Measurements from ENCODE around the gene PDCD4.

Gene PDCD4

DNA sequence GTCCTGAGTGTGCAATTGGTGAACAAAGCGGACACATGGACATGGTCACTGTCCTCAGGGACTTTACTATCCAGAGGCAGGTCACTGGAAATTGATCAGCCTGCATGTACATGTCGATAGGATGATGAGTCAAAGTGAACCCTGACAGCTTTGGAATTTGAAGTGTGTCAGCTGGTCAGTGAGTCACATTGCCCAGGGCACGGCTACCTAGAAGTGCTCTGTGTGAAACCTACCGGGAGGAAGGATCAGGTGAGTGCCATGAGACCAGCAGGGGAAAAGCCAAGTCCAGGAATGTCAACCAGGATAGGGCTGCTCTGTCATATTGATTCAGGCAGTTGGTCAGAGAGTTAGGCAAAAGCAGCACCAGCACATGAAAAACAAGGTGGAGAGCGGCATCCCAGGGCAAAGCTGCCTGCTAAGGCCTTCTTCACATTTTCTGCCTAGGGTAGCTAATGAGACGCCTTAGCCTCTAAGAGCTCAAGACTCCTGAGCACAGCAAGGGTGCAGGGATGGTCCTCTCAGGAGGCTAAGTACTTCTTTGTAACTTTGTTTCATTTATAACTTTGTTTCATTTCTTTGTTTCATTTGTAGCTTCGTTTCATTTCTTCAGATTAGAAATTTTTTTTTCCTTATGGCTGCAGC is 19.4 kb upstream of the PDCD4 start:
- Histone ChIP-seq H3K4me3 (ENCODE audit: low read depth, low read length) (no peak overlapping the region), H3K36me3 (ENCODE audit: insufficient read depth, low read length) (no peaks in the 10 kb centered on the region), H3K4me1 (ENCODE audit: control insufficient read depth, insufficient read depth, low read length, unreplicated experiment) (peaks cover 7% of the 10 kb centered on the region), H3K79me2 (ENCODE audit: control insufficient read depth, insufficient read depth, low read length, unreplicated experiment) (no peaks in the 10 kb centered on the region), H3K27ac (ENCODE audit: low read depth, low read length) (no peak overlapping the region), H2AFZ (ENCODE audit: low read length, unreplicated experiment) (no peak overlapping the region), H3K27me3 (ENCODE audit: insufficient read depth, low read length) (0 out of 2 replicates have a peak, but pooled peaks cover 3% of the 10 kb centered on the region)

DNA sequence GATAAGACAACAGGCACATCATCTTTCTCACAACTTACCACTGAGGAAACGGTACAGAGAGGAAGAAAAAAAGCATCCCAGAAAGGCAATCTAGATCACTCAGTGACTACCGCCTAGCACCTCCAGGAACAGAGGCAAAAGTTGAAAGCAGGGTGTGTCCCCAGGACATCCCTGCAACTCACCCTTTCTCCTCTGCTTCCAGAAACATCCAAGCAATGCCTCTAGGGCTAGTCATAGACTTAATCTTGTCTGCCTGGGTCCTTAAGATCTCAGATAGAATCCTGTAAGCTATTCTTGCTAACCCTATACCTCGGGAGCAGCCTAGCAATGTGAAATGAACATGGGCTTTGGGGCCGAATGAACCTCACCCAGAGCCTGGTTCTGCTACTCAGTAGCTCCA is 18.8 kb upstream of the PDCD4 start:
- H3K4me1 ChIP-seq (ENCODE audit: control insufficient read depth, insufficient read depth, low read length, unreplicated experiment): peaks cover 7% of the 10 kb centered on the region
- no peaks in the 10 kb centered on the region for H3K79me2 ChIP-seq (ENCODE audit: control insufficient read depth, insufficient read depth, low read length, unreplicated experiment)
- H3K36me3 ChIP-seq (ENCODE audit: insufficient read depth, low read length): no peaks in the 10 kb centered on the region
- no peak overlapping the region for H2AFZ ChIP-seq (ENCODE audit: low read length, unreplicated experiment)
- no peak overlapping the region for H3K27ac ChIP-seq (ENCODE audit: low read depth, low read length)
- no peak overlapping the region for H3K4me3 ChIP-seq (ENCODE audit: low read depth, low read length)
- no peaks in the 10 kb centered on the region for H3K27me3 ChIP-seq (ENCODE audit: insufficient read depth, low read length)

GRCh38 chr10:110853921-110854605 is 17.7 kb upstream of the PDCD4 start:
- Histone ChIP-seq H3K27ac (ENCODE audit: low read depth, low read length) (no peak overlapping the region), H2AFZ (ENCODE audit: low read length, unreplicated experiment) (no peak overlapping the region), H3K27me3 (ENCODE audit: insufficient read depth, low read length) (no peaks in the 10 kb centered on the region), H3K4me3 (ENCODE audit: low read depth, low read length) (no peak overlapping the region), H3K79me2 (ENCODE audit: control insufficient read depth, insufficient read depth, low read length, unreplicated experiment) (no peaks in the 10 kb centered on the region), H3K4me1 (ENCODE audit: control insufficient read depth, insufficient read depth, low read length, unreplicated experiment) (peaks cover 7% of the 10 kb centered on the region), H3K36me3 (ENCODE audit: insufficient read depth, low read length) (no peaks in the 10 kb centered on the region)

DNA sequence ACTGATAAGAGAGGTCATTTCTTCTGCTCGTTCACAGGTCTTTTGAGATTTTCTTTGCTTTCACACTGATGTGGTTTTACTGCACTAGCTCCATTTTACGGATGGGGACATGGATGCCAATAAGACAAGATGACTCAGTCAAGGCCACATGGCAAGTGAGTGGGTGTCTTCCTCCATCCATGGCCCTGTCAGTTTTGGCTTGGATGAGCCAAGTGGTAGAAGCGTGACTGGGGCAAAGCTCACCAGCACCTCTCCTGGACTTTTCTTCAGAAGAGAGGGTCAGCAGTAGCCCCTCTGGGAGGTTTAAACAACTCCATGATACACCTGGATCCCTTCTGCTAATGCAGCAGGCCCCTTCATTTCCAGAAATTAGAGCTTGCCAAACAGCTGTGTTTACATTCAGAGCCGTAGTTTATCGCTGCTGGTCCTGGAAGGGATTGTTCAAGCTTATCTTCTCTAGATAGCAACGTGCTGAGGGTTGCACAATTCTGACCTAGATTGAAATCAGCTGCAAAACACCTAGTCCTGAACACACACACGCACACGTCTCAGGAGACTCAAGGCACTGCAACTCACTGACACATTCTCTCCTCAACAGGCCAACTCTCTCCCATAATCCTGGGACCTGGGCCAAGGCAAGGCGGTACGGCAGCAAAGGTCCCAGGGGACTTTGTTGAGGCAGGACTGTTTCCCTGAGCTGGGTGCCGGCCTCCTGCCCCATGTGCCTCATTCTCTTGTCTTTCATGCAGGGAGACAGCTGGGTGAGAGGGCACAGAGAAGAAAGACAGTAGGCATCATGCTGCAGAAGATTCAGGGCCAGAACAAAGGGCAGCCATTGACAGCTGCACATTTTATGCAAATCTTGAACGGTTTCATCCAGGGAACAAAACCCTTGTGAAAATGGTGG is 14.2 kb upstream of the PDCD4 start:
- Histone ChIP-seq H3K27ac (ENCODE audit: low read depth, low read length) (no peak overlapping the region), H3K79me2 (ENCODE audit: control insufficient read depth, insufficient read depth, low read length, unreplicated experiment) (no peaks in the 10 kb centered on the region), H2AFZ (ENCODE audit: low read length, unreplicated experiment) (no peak overlapping the region), H3K36me3 (ENCODE audit: insufficient read depth, low read length) (no peaks in the 10 kb centered on the region), H3K27me3 (ENCODE audit: insufficient read depth, low read length) (no peaks in the 10 kb centered on the region), H3K4me1 (ENCODE audit: control insufficient read depth, insufficient read depth, low read length, unreplicated experiment) (peaks cover 1% of the 10 kb centered on the region), H3K4me3 (ENCODE audit: low read depth, low read length) (no peak overlapping the region)

DNA sequence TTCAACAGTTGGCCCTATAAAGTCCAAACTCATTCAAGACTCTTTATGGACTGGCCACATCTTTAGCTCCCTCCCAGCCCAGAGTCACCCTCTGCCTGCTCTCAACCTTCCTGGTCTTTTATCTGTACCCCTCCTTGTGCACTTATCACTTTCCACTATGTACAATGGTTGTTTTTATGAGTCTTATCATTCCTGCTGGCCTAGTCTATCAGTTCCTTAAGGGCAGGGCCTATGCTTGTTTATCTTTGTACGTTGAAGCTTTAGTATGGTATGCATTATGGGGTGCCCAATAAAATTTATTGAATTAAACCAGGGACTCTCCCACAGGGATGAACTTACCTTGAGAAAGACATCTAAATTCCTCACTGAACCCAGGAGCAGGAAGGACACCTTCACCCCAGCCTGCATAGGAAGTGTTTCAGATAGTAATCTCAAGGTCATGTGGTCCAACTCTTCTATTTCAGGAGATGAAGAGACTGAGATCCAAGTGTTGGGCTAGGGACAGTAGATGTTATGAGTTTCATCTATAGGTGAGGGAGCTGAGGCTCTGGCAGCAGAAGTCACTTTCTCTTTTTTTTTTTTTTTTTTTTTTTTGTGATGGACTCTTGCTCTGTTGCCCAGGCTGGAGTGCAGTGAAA is 13.3 kb upstream of the PDCD4 start:
- Histone ChIP-seq H3K27ac (ENCODE audit: low read depth, low read length) (no peak overlapping the region), H3K36me3 (ENCODE audit: insufficient read depth, low read length) (no peaks in the 10 kb centered on the region), H2AFZ (ENCODE audit: low read length, unreplicated experiment) (no peak overlapping the region), H3K4me1 (ENCODE audit: control insufficient read depth, insufficient read depth, low read length, unreplicated experiment) (no peaks in the 10 kb centered on the region), H3K27me3 (ENCODE audit: insufficient read depth, low read length) (no peaks in the 10 kb centered on the region), H3K4me3 (ENCODE audit: low read depth, low read length) (no peak overlapping the region), H3K79me2 (ENCODE audit: control insufficient read depth, insufficient read depth, low read length, unreplicated experiment) (no peaks in the 10 kb centered on the region)

DNA sequence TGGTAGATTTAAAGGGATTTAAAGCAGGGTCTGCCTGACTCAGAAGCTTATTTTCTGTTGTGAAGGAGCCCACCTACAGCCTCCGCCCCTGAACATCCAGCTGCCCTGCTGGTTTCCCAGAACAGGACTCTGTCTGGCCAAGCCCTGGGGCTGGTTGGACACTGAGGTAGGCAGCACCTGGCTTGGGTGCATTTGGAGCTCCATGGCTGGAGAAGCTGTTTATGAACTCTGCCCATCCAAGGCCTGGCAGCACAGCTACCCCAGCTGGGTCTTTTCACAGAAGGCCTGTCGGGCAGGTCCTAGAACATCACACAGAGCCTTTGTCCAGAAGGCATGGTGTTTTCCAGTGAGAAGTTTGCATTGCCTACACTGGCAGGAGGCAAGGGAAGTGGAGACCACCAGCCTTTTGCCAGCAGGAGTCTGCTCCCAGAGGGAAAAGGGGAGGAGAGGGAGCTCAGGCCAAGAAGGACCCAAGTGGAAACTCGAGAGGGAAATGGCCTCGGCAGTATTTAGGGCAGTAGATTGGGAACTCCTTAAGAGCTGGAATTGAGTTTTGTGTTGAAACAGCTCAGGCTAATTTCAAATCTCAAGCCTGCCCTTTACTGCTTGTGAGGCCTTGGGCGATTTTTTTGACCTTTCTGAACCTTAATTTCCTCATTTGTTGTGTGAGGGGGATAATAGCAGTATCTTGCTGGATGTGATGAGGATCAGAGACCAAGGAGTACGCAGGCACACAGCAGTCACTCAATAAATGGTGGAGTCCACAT is 12.3 kb upstream of the PDCD4 start:
- Histone ChIP-seq H3K4me3 (ENCODE audit: low read depth, low read length) (no peak overlapping the region), H3K4me1 (ENCODE audit: control insufficient read depth, insufficient read depth, low read length, unreplicated experiment) (peaks cover 4% of the 10 kb centered on the region), H3K27ac (ENCODE audit: low read depth, low read length) (no peak overlapping the region), H3K36me3 (ENCODE audit: insufficient read depth, low read length) (no peaks in the 10 kb centered on the region), H3K27me3 (ENCODE audit: insufficient read depth, low read length) (no peaks in the 10 kb centered on the region), H3K79me2 (ENCODE audit: control insufficient read depth, insufficient read depth, low read length, unreplicated experiment) (no peaks in the 10 kb centered on the region), H2AFZ (ENCODE audit: low read length, unreplicated experiment) (no peak overlapping the region)

DNA sequence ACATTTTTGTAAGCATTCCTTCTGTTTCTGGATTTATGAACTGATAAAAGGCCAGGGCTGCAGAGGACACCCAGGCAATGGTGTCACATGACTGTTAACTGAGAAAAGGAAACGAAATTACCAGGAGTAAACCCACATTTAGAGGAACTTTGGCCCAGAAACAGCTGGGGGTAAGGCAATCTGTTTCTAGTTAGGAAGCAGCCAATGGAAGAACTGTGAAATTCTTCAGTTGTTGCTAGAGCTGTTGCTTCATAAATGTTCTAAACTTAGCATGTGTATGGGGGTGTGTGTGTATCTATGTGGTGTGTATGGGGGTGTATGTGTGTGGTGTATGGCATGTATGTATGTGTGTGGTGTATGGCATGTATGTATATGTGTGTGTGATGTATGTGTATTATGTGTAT is 11.8 kb upstream of the PDCD4 start:
- peaks cover 10% of the 10 kb centered on the region for H3K4me1 ChIP-seq (ENCODE audit: control insufficient read depth, insufficient read depth, low read length, unreplicated experiment)
- no peak overlapping the region for H3K27ac ChIP-seq (ENCODE audit: low read depth, low read length)
- H3K4me3 ChIP-seq (ENCODE audit: low read depth, low read length): no peak overlapping the region
- H2AFZ ChIP-seq (ENCODE audit: low read length, unreplicated experiment): no peak overlapping the region
- H3K36me3 ChIP-seq (ENCODE audit: insufficient read depth, low read length): no peaks in the 10 kb centered on the region
- H3K79me2 ChIP-seq (ENCODE audit: control insufficient read depth, insufficient read depth, low read length, unreplicated experiment): no peaks in the 10 kb centered on the region
- no peaks in the 10 kb centered on the region for H3K27me3 ChIP-seq (ENCODE audit: insufficient read depth, low read length)

GRCh38 chr10:110860576-110861241 is 11.0 kb upstream of the PDCD4 start:
- Histone ChIP-seq H3K27ac (ENCODE audit: low read depth, low read length) (no peak overlapping the region), H2AFZ (ENCODE audit: low read length, unreplicated experiment) (no peak overlapping the region)

GRCh38 chr10:110861476-110861875 is 10.3 kb upstream of the PDCD4 start:
- H3K4me1 ChIP-seq (ENCODE audit: control insufficient read depth, insufficient read depth, low read length, unreplicated experiment): peaks cover 23% of the 10 kb centered on the region
- H3K27me3 ChIP-seq (ENCODE audit: insufficient read depth, low read length): no peaks in the 10 kb centered on the region
- H3K4me3 ChIP-seq (ENCODE audit: low read depth, low read length): no peak overlapping the region
- H3K36me3 ChIP-seq (ENCODE audit: insufficient read depth, low read length): no peaks in the 10 kb centered on the region
- H3K79me2 ChIP-seq (ENCODE audit: control insufficient read depth, insufficient read depth, low read length, unreplicated experiment): no peaks in the 10 kb centered on the region
- no peak overlapping the region for H3K27ac ChIP-seq (ENCODE audit: low read depth, low read length)
- no peak overlapping the region for H2AFZ ChIP-seq (ENCODE audit: low read length, unreplicated experiment)

More at GRCh38 chr10:110860576-110861241, 11.0 kb upstream of the PDCD4 start:
- peaks cover 17% of the 10 kb centered on the region for H3K4me1 ChIP-seq (ENCODE audit: control insufficient read depth, insufficient read depth, low read length, unreplicated experiment)
- H3K27me3 ChIP-seq (ENCODE audit: insufficient read depth, low read length): no peaks in the 10 kb centered on the region
- H3K79me2 ChIP-seq (ENCODE audit: control insufficient read depth, insufficient read depth, low read length, unreplicated experiment): no peaks in the 10 kb centered on the region
- no peak overlapping the region for H3K4me3 ChIP-seq (ENCODE audit: low read depth, low read length)
- H3K36me3 ChIP-seq (ENCODE audit: insufficient read depth, low read length): no peaks in the 10 kb centered on the region

Data from ACC112 (cell line).